Kidney capillary endothelial cell (primary cell): ENCODE measurements around the gene MARK4.
"Not testable (repeated sequence)": the region's sequence is repeated elsewhere in the genome, so short reads cannot be mapped to it uniquely, and the experiment has no call there.

Experiments used
- DNase-seq: peaks from one replicate; pipeline ENCODE4 v3.0.0-alpha.2; 2018; ENCODE audit warnings: low spot score

Gene MARK4

DNA sequence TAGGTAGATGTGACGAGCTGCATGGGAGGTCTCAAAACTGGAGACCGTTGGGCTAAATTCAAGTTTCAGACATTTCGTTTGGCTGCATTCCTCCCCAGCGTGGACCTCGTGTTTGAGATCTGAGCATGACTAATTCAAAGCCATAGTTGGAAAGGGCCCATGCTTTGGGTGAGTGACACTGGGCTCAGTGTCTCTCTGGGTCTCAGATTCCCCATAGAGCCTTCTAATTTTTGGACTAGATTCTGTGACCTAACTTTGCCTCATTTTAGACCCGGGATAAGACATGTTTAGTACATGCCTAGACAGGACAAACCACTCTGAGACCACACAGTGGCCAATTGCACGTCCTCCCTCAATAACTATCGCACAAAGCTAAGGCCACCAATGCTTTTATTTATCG is 55.0 kb downstream of the MARK4 start:
- DNase-seq = no peak

DNA sequence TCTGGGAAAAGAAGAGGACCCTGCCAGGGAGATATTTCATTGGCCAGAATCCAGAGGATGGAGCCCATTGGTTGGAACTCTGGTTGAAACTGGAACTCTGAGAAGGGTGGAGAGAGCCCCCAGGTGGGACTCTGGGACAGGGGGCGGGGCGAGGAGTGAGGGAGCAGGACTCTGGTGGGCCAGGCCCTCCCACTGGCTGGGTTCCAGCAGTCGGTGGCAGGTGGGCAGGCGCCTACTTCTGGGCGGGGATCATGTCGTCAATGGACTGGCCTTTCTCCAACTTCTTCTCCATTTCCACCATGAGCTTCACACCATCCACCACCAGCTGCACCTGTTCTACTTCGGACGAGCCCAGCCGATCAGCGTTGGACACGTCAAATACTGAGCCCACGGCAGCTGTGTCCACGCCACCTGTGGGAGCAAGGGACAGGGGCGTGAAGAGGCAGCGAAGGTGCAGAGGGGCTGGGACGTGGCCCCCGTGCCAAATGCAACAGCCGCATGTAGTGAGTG is 55.5 kb downstream of the MARK4 start:
- no peak for DNase-seq

DNA sequence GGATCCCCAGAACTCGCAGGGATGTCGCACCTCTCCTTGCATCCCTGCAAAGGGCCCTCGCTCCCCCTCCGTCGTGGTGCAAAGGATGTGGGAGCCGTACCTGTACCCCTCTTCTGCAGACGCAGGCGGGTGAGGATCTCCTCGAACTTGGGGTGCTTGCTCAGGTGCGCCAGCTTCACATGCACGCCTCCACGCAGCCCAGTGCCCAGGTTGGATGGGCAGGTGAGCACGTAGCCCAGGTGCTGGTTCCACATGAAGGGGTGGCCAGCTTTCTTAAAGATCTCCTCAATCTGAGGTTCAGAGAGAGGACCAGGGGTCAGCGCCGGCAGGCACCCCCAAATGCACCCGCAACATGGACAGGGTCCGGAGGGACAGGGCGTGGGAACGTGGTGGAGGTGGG is 56.3 kb downstream of the MARK4 start:
- no peak for DNase-seq

DNA sequence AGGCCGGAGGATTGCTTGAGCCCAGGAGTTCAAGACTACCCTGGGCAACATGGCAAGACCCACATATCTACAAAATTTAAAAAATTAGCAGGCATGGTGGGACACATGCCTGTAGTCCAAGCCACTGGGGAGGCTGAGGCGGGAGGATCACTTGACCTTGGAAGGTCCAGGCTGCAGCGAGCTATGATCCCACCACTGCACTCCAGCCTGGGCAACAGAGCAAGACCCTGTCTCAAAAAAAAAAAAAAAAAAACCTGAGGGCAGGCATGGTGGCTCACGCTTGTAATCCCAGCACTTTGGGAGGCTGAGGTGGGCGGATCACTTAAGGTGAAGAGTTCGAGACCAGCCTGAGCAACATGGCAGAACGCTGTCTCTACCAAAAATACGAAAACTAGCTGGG is 58.3 kb downstream of the MARK4 start:
- DNase-seq = not testable (repeated sequence)

DNA sequence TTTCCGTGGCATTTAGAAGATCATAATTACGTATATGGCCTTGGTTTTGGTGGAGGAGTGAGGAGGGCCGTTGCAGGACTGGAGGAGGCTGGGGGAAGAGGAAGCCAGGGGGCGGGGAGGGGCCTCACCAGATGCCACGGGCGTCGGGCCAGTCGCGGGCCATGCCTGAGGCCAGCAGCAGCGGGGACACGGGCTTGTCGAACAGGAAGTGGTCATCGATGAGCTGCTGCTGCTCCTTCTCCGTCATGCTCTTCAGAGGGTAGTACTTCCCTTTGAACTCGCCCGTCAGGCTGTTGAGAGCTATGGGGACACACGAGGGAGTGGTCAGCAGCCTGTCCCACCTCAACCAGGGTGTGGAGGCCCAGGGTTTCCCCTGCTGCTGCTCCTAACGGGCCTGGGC is 60.5 kb downstream of the MARK4 start:
- no peak for DNase-seq

DNA sequence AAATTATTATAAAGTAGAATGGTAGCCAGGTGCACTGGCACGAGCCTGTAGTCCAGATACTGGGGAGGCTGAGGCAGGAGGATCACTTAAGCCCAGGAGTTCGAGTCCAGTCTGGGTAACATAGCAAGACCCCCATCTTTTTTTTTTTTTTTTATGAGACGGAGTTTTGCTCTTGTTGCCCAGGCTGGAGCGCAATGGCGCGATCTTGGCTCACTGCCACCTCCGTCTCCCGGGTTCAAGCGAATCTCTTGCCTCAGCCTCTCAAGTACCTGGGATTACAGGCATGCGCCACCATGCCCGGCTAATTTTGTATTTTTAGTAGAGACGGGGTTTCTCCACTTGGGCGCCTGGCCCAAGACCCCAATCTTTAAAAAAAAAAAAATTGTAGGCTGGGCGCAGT is 61.2 kb downstream of the MARK4 start:
- DNase-seq = not testable (repeated sequence)

DNA sequence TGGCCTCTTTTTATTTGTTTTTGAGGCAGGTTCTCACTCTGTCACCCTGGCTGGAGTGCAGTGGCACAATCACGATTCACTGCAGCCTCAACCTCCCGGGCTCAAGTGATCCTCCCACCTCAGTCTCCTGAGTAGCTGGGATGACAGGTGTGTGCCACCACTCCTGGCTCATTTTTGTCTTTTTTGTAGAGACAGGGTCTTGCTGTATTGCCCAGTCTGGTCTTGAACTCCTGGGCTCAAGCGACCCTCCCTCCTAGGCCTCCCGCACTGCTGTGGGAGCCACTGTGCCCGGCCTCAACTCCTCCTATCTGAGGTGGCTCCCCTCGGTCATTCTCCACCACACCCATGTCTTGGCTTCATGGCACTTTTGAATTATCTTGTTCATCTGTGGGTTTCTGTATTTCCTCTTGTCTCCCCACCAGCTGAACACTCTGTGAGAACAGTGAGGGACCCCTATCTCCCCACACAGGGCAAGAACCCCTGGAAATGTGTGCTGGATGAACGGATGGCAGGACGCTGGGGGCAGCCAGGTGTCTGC is 63.7 kb downstream of the MARK4 start:
- no peak for DNase-seq

DNA sequence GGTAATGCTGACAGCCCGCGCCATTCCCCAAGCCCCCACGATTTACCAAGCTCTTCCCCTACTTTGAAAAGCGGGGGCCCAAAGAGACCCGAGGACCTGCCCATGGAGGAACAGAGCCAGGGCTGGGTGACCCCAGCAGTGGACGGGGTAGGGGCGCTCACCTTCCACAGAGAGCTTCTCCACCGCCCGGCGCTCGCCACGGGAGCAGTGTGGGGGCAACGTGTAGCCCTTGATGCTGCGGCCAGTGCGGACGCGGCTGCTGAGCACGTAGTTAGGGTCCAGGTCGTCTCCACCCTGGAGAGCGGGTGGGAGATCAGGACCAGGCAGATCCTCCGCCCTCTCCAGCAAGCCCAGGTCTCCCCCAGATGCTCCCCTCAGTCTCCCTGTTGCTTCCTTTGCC is 64.2 kb downstream of the MARK4 start:
- DNase-seq = no peak

DNA sequence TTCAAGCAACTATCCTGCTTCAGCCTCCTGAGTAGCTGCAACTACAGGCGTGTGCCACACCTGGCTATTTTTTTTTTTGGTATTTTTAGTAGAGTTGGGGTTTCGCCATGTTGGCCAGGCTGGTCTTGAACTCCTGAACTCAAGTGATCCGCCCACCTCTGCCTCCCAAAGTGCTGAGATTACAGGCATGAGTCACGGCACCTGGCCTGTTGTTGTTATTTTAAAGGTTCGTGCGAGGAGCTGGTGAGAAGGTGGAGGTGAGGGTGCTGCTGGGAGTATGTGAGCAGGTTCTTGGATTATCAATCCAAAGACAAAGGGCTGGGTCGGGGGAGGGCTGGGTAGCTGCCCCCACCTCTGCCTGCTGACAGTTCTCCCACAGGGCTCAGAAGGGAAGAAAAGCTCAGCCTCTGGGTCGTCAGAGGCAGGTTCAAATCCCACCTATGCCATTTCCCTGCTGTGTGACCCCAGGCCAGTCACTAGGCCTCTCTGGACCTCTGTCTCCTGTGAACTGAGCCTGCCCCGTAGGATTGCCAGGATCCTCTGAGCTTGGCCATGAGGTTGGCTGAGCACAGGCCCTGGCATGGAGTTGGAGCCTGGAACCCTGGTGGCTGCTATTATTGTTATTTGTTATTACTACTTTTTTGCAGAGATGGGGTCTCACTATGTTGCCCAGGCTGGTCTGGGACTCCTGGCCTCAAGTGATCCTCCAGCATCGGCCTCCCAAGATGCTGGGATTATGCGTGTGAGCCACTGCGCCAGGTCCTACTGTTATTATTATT is 70.1 kb downstream of the MARK4 start:
- DNase-seq = no peak

DNA sequence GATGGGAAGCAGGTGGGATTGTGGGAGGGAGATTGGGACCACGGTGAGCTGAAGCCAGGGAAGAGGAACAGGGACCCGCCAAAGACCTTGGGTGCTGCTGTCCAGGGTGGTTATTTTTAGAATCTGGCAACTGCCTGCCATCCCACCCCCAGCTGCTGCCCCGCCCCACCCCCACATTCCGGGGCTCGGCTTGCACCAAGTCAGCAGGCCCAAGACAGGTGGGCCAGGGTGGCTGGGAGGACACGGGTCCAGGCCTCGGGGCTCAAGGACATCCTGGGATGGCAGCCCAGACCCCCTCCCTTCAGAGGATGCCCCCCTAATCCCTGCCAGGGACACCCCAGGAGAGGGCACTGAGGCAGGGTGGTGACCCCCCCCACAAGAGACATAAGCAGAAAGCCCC is 70.8 kb downstream of the MARK4 start:
- no peak for DNase-seq

DNA sequence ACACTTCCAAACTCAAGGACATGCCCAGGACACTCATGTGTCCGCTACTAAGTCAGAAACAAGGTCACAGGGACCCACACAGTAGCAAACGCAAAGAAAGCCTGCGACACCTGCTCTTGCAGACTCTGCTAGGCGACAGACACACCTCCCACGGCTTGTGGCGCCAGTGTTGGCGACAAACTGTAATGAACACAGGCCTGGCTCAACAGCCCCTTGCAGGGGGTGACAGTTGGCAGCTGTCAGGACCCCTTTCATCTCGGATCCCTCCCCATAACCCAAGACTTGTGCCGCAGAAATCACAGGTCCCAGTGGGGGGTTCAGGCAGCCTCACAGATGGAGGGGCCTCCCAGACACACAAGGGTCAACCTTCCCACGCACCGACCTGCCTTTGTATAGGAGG is 71.2 kb downstream of the MARK4 start:
- no peak for DNase-seq

DNA sequence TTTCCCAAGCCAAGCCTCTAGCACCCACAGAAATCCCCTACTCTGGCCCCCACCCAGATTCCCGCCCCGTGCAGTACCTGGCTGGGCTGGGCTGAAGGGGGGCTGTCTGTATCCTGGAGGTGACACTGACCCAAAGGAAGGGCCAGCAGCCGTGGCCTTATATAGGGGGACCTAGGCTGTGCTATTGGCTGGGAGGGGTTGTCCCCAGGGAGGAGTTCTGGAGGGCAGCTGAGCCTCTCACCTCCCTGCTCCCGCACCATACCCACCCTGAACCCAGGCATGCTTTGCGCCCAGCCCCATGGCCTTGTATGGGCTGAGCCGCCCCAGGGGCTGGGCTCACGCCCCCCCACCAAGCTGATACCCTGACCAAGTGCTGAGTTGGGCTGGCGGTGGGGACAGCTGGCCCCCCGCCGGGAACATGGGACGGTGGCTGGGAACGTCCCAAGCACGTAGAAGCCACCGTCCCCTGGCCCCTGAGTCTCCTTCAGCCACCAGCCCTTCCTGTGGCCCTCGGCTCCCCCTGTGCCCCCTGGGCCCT is 71.7 kb downstream of the MARK4 start, which contains the start of gene CKM:
CKM (minus strand) TSS at position 132 of the 538 bp plus-strand sequence. CDS start 3,162 bp downstream, outside the sequence.
- DNase-seq = no peak

DNA sequence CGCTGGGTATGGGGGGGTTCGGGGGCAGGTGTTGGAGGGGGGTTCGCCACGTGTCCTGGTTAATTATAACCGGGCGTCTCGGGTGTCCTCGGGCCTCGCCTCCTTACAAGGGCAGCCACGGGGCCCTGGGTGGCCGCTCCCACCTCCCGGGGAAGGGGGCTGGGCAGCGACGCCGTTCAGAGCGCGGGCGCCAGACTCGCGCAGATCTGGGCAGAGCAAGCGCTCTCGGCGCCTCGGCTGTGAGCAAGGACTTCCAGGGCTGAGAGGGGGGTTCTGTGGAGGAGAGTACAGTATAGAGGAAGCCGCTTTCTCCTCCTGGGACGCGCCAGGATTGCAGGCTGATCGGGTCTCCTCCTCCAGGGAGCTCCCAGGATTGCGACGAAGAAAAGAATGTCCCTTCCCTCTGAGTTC is 72.6 kb downstream of the MARK4 start:
- DNase-seq = no peak

DNA sequence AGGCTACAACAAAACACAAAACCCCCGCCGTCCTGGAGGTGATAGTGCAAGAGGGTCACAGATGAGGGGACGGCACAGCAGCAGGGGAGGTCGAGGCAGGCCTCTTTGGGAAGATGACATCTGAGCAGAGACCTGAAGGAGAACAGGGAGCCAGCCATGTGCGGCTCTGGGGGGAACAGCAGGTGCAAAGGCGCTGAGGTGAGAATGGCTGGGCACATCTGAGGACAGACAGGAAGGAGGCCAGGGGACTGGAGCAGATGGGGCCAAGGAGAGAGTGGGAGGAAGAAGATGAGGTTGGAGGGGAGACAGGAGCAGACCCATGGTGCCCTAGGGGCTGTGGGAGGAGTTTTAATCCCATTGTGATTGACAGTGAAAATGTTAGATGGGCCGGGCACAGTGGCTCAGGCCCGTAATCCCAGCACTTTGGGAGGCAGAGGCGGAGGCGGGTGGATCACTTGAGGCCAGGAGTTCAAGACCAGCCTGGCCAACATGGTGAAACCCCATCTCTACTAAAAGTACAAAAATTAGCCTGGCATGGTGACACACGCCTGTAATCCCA is 73.4 kb downstream of the MARK4 start:
- no peak for DNase-seq

DNA sequence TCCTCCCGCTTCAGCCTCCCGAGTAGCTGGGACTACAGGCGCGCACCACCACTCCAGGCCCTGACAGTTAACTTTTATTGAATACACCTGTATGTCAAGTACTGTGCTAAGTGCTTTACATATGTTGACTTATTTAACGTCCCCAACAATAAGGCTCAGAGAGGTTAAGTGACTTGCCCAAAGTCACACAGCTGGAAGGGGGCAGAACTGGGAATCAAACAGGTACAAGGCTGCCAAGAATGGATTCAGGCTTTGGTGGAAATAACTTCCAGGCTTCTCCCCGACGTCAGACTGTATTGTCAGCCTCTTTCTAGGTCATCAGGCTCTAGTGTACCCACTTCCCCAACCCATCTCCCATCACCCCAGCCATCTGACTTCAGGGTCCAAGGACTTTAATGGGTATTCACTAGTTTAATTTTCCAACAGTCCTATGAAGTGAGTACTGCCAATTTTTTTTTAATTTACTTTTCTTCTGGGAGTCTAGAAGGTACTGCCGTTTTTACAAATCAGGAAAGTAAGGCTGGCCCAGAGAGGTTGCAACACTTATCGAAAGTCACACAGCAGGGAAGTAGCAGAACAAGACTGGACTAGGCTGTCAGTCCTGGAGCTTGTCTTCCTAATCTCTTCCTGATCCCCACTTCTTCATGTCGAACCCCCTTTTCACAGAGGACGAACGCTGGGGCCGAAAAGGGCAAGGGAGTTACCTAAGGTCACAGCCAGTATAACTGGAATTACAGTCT is 76.5 kb downstream of the MARK4 start:
- DNase-seq = no peak

DNA sequence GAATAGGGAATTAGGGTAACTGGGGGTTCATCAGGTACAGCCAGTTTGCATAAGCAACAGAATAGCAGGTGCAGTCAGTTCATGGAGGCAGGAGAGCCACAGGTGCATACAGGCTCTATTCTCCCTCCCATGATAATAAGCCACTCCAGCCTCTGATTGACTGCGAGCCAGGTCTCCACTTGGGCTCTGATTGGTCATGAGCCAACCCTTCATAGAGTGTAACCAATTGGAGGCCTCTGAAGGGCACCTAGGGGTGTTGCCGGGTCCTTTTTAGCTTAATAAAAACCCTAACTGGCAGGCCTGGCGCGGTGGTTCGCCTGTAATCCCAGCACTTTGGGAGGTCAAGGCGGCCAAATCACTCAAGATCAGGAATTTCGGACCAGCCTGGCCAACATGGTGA is 80.3 kb downstream of the MARK4 start:
- DNase-seq = no peak

DNA sequence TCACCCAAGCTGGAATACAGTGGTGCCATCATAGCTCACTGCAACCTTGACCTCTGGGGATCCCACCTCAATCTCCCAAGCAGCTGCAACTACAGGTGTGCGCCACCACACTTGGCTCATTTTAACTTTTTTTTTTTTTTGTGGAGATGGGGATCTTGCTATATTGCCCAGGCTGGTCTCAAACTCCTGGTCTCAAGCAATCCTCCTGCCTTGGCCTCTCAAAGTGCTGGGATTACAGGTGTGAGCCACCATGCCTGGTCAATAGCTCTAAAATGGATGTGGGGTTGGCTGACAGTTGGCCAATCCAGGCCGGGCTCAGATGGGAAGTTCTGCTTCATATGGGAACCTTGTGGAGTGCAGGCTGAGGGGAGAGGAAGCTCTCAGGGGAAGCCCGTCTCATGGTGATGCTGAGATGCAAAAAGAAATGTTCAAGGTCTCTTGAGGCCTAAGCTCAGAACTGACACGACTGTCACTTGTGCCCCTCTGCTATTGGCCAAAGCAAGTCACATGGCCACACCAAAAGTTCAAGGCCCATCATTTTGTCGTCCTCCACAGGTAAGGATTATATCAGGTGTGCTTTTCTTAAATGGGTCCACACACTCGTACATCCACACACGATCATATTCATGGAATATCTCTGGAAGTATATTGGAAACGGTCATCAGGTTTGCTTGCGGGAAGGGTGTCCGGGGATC is 82.7 kb downstream of the MARK4 start:
- DNase-seq = no peak

DNA sequence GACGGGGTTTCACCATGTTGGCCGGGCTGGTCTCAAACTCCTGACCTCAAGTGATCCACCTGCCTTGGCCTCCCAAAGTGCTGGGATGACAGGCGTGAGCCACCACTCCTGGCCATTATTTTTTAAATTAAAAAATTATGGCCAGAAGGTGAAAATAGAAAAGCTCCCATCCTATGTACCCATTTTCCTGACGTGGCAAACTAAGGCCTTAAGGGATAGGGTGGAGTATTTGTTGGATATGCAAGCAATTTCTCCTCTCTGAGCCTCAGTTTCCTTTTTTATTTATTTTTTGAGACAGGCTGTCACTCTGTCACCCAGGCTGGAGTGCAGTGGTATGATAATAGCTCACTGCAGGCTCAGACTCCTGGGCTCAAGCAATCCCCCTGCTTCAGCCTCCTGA is 83.8 kb downstream of the MARK4 start:
- not testable (repeated sequence) for DNase-seq

DNA sequence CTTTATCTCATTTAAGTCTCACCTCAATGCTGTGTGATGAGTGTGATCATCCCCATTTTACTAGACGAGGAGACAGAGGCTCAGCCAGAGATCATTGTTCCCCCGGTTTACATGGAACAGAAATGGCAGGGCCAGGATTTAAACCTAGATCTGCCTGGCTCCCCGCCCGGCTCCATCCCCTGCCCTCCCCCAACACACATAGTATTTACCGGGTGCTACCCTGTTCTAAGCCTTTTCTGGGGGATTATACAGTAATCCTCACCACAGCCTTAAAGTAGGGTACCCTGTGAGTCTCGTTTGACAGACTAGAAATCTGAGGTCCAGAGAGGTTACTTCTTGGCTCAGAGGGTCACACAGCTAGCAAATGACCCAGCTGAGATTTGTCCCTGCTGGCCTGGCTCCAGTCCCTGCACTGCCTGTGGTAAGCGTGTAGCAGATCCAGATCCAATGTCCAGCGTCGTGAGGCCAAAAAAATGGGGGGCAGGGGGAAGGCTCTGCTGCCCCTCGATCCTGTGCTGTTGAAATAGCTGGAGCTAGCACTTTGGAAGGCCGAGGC is 85.7 kb downstream of the MARK4 start:
- no peak for DNase-seq

DNA sequence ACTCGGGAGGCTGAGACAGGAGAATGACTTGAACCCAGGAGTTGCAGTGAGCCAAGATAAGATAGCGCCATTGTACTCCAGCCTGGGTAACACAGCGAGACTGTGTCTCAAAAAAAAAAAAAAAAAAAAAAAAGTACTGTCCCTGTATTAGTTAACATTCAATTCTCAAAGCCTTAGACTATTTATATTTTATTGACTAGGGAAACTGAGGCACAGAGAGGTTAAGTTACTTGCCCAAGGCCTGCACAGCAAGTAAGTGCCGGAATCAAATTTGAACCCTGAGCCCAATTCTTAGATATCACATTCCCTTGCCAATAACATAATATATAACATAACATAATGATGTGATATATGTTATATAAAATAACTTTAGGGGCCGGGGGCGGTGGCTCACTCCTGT is 88.6 kb downstream of the MARK4 start:
- DNase-seq = no peak

DNA sequence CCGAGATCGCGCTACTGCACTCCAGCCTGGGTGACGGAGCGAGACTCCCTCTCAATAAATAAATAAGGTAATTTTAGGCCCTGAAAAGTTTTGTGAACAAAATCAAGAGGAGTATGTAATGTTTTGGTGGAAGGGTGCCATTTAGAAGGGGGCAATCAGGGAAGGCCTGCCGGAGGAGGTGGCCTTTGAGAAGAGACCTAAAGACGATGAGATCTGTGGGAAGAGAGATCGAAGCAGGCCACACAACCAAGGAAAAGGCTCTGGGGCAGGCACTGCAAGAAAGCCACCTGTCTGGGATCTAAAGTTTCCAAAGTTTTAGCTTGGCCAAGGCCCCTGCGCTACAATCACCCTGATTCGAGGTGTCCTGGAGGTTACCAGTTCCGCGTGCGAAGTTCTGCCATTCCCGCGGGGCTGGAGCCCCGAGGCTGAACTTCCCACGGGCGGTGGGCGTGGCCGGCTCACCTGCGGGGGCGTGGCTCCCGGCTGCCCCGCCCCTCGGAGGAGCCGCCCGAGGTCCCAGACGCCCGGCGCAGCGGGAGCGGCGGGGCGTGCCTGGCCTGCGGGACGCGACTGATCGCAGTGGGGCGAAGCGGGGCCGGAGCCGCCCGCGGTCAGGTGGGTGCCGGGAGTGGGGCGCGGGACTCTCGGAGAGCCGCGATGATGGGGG is 89.3 kb downstream of the MARK4 start, which contains the start of gene KLC3:
KLC3 (plus strand) TSS at position 519 of the 667 bp plus-strand sequence. CDS start 4,792 bp downstream, outside the sequence.
- no peak for DNase-seq
